HG02763 (cell line): ENCODE measurements around the gene CASZ1.

ENCODE experiments used
- ATAC-seq: cut with Tn5 transposase; IDR thresholded peaks from one replicate; pipeline ENCODE4 v1.9.1; 2021; ENCODE audit warnings: mild to moderate bottlenecking, moderate library complexity; ENCODE audit not compliant: unreplicated experiment

The CASZ1 gene

DNA sequence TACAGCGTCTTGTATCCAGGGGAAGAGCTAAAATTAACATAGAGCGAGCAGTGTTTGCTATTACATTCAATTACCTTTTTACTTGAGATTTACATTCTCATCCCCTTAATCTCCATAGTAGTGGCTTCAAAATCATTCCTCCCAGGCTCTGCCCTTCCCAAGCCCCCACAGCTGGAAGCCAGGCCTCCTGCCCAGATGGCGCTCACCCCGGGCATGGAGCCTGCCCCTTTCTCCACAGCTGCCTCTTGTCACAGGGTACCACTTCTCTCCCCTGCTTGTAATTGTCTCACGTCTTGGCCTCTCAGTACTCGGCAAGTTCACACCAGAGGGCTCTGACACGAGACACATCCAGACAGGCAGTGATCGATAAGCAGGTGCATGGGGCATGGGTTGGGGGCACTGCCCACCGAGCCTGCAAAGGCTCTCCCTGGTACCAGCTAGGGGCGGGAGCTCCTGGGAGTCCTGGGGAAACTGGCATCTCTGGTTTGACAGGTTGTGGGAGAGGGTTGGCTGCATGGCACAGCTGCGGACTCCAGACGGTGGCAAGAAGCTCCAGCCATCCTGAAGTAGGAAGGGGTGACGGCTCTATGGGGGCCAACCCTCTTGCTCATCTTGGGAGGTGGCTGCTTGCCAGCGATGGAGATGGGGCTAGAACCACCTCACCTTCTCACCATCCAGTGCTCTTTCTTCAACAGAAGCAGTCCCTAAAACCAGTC is 20.1 kb downstream of the CASZ1 start:
- ATAC-seq: no peak

DNA sequence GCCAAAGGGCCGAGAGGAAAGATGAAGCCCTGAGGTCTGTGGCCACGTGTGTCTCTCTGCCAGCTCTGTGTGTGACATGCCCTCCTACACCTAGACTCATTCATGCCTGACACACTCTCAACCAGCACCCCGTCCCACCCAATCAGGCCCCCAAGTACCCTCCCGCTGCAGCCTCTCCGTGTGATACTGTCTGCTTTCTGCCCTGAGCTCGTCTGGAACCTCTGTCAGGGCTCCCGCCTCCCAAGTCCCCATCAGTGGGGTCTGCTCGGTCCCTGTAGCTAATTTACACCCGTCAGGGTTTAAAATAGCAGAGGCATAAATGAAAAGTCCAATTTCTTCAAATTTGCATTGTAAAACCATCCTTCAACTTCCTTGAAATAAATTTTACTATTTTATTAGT is 20.7 kb downstream of the CASZ1 start:
- ATAC-seq: no peak

DNA sequence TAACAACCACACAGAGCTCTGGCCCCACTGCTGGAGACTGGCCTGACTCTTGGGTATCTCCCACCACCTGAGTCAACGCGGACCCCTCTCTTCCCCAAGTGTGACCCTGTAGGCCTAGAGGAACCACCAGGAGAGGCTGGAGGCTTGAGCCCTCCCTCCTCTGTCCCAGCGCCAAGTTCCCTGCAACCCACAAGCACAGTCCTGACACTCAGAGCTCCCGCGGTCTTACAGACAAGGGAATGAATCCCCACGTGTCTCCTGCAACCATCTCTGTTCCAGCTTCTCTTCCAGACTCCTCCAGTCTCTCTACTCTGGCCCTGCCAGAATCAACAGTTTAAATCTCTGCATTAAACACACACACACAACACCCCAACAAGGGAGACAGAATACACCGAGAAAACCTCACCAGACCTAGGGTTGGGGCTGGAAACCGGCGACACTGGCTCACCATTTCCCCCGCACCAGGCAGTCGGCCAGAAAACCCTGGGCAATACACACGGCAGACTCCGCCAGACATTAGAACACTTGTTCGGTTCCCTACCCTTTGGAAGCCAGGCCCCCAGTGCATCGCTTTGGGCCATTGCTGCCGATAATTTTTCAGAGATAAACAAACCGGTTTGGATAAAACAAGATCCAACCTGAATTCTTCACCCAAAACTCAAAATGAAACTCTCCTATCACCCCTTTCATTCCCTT is 21.7 kb downstream of the CASZ1 start:
- ATAC-seq: no peak

DNA sequence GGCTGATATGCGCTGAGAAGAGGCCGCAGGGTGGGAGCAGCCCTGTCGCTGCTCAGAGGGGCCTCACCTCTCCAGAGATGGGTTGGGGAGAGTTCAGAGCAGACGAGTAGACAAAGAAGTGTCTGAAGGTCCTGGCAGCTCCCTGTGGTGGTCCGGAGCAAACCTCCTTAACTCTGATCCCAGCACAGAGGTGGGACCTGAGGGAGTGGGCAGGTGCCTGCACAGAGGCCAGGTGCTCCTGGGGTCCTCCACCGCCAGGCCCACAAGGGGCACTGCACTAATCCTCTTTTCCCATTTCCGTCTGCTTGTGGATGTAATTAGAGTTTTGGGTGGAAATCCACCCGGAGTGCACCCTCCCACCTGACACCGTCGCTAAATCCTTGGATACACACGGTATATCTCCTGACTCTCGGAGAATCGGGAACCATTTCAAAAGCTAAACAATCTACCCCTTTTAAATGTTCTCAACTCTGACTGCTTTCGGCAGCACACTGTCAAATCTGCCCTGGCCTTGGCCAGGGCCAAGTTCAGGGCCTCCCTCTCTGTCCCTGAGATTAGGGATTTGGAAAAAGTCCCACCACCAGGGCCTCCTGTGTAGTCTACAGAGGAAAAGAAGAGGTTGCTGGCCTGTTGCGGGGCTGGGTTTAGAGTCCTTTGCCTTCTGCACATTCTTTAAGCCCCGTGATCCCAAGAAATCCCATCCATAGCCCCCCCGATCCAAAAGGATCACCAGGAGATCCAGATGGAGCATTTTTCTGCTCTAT is 22.4 kb downstream of the CASZ1 start:
- no peak for ATAC-seq

DNA sequence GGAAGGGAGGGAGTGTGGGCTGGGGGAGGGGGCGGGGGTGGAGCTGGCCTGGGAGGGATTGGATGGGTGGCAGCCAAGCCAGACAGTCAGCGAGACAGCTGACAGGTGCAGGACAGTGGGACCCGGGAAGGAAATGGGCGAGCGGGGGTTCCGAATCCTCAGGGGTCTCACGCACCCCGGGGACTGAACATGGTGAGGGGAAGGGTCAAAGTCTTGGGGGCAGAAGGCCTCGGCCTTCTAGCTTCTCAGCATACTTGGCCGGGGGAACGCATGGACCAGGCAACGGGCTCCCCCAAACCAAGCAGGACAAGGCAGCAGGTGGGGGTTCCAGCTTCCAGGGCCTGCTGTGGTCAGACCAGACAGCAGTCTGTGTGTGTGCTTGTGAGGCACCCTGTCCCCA is 23.1 kb downstream of the CASZ1 start:
- no peak for ATAC-seq

DNA sequence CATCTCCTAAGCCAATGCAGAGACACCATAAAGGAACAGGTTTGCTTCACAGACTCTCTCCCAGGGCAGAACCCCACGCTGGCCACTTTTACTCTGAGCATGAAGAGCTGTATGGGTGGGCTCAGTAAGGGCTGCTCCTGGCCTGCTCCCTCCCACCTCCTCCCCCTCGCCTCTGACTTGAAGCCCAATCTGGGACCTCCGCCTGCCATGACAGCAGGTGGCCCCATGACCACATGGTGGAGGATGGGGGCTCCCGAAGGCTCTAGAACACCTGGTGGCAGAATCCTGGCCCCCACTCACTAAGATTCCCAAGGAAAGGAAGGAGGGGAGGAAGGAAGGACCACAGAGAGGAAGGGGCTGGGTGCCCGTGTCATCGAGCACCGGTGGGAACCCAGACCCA is 23.7 kb downstream of the CASZ1 start:
- ATAC-seq: no peak

DNA sequence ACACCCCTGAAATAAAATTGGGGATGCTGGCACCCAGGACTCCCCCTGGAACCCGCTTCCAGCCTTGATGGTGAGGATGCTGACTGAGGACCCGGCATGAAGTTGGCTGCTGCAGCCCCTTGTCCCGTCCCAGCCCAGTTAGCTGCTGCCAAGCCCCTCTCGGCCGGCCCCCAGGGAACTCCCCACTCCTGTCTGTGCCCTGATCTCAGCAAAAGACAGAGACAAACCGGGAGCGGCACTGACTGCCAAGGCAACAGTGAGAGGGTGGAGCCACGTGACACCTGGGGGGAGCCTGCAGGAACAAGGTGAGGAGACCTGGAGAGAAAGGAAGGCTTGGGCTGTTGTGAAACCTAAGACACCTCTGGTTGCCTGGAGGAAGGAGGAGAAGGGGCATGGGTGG is 24.7 kb downstream of the CASZ1 start:
- no peak for ATAC-seq

DNA sequence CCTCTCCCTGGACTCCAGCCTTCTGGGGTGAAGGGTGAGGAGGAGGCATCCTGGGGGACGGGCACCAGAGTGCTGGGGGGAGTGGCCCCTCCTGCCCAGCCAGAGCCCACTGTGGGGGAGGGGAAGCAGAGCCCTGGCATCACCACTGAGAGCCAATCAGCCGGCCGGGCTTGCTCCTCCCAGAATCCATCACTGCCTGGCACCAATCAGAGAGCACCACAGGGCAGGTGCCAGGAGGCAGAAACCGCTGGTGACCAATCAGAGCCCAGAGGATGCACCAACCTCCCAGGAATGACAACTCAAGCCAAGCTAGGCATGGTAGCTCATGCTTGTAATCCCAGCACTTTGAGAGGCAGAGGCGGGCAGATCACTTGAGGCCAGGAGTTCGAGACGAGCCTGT is 27.9 kb downstream of the CASZ1 start:
- ATAC-seq: no peak

DNA sequence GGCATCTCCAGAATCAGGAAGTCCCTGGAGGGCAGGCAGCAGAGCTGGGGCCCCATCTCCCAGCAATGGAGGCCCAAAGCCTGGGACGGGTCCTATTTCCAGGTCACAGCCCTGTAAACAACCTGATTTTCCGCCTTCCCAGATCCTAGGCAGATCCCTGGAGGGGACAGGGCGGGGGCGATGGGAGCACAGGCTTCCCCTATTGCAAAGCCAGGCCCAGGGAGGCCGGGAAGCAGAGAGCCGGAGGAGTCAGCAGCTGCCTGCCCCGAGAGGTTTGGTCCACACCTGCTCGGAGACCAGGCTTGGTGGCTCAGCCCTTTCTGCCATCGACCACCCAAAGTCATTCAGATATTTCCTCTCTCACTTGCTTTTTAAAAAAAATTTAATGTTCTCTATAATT is 29.2 kb downstream of the CASZ1 start:
- ATAC-seq: no peak

DNA sequence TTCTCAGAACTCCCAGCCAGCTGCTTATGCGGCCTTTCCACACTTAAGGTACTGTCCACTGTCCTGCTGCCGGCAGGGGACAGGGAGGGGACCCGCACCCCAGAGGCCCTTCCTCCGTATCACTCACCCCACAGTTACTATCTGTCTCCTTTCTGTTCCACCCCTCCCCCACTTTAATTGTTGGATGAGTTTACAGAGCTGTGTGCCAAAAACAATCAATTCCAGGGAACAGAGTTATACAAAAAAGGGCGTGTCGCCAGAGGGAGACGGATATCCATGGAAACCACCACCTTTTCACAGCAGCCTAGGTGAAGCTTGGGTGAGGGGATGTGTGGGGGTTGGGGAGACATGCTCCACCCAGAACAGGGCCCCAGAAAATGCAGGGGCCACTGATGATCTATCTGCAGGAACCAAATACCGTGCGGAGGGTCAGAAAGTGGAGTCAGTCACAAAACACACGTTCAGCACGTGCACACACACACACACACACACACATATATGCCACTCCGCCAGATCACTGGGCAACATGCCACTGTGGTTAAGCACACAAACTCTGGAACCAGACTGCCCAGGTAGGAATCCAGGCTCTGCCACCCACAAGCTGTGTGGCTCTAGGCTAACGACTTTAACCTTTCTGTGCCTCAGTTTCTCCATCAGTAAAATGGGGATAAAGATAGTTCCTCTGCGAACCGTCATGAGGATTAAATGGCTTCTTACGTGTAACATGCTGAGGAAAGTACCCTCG is 30.5 kb downstream of the CASZ1 start:
- no peak for ATAC-seq

DNA sequence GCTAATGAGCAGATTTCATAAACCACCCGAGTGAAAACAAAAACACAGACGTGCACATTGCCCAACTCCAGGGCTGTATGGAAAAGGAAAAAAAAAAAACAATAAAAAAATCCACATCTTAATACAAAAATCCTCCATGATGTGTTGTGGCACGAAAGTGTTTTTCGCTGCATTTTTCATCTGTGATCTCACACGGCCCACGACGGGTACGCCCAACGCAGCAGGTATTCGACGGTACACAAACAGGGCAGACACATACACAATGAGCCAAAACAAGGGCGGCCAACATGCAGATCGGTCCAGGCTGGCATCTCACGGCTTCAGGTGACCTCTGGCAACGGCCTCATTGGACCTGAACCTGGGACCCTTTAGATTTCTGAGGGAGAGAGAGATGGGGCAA is 31.1 kb downstream of the CASZ1 start:
- no peak for ATAC-seq

DNA sequence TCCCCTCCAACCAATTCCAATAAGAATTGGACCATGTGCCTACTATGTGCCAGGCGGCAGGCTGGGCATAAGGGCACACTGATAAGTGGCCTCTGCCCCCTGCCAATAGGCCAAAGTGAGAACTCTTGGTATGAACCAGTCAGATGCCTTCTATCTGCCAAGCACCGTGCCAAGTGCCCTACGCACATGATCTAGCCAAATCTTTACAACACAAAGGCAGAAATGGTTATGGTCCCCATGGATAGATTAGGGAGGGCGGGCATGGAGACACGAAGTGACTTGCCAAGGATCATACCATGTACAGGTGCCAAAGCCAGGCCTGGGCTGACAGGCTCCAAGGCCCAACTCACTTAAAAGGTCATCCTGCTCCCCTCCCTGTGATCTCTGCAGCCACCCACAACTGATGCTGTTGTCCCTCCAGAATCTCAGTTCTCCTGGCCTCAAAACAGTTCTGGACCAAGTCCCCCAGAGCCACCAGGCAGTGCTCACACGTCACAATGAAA is 32.1 kb downstream of the CASZ1 start:
- no peak for ATAC-seq

DNA sequence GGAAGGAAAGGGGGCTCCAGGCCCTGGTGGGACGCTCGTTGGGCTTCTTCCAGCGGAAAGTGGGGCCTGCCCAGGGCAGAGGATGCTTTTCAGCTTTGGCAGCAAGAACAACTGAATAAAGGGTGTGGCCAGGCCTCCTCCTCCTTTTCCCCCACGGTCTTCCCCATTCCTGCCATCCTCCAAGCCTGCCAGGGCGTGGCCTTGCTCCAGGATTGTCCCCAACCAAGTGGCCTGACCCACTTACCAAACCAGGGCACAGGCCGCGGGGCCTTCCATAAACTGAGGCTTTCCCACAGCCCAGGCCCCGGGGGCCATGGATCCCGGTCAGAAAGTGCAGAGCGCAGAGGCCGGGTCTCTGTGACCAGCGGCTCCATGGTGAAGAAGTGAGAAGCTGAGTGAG is 33.6 kb downstream of the CASZ1 start:
- no peak for ATAC-seq

DNA sequence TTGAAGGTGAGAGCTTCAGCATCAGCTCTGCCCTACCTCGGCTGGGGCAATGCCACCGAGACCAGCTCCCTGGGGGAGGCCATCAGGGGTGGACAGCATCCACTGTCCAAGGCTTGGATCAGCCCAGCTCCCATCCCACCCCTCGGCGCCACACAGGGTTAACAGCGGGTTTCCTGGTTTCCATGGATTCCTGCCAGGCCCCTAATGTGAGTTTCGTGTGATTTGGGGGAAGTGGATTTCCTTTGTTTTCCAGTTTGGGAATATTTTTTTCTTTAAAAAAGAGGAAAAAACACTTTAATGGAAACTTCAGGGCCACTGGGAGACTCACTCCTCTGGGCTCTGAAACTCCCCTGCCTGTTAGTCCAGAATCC is 34.3 kb downstream of the CASZ1 start:
- ATAC-seq: no peak

DNA sequence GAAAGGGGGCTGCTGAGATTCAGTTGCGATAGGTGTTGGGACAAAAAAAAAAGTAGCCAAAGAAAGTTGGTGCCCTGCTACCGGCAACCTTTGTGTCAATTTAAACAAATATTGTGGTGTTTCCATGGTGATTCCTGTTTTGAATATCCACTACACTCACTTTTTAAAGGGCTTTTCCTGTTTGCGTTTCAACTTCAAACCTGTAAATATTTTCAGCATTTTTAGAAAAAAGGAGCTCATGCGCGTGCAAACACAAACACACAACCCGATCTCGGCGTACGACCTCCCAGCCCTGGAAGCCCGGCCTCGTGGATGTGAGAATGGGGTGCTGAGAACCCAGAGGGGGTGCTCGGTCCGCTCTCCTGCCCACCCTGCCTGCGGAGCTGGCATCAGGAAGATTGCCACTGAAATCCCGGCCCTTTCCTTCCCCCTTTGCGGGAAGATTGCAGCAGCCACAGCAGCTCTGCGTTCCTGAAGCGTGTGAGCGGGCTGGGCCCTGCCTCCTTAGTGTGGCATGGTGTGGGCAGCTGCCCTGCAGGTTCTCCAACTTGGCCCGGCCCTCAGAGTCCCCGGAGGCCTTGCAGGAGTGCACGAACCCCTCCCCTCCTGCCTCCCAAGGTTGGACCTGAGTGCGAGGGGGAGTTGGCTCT is 34.8 kb downstream of the CASZ1 start:
- ATAC-seq: no peak

DNA sequence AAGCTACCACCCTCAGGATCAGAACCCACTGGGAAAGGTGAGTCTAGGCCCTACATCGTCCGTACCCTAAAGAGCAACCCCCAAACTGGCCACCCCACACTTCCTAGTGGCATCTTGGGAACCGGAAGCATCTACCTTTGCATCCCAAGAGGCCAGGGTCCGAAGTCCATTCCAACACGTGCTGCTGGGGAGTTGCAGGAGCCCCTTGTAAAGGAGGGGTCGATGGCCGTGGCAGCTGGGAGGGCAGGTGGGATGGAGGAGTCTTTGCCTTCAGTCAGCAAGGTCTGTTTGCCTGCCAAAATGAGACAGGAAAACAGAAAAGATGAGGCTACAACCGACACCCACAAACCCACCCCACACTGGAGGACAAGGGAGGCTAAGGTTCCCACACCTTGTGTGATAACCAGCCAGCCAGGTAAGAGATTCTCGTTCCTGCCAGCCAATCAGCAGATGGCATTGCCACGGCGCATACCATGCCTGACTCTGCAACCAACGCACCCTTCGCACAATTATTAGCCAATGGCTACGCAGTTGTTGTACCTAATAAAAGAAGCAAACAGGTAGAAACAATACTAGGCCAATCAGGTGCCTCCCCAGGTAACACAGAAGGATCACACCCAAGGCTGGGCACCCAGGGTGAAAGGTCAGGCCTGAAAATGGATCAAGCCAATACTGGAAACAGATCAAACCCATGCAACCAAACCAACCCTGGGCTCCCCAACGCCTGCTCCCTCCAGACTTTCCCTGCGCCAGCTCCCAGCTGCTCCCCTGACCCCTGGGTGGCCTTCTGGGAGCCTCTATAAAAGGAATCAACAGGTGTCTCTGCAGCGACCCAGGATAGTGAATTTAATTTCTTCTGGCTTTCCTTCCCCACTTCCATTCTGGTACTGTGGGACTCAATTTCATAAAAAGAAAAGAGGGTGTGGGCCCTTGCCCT is 35.6 kb downstream of the CASZ1 start:
- ATAC-seq: no peak

DNA sequence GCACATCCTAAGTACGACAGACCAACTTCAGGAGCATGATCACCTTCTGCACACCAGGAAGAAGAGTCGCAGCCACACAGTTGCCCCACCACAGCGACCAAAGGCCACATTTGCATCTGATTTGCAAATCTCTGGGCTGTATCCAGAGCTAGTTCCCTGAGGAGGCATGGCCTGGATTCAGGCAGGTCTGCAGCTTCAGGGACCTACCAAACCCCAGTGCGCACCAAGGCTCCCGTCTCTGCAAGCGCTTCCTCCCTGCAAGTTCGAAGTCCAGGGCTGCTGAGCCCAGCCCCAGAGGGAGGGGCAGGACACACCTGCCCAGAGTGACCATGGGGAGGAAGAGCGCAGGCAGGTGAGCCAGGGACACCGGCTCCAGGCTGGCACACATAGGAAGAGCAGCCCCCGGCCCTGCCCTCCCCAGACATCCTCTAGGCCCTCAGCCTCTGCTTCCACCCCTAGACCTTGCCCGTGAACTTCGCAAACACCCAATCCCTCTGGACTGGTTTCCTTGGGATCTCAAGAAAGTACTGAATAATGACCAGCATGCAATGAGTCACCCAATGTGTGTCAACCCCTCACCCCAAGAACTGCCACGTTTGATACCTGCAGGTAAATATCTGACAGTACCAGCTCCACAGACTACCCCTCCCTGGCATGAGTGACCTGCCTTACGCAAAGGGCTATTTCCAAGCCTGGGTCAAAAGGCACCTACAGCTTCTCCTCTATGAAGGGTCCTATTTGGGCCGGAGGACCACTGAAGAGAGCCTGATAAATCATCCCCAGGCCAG is 36.8 kb downstream of the CASZ1 start:
- ATAC-seq: no peak

DNA sequence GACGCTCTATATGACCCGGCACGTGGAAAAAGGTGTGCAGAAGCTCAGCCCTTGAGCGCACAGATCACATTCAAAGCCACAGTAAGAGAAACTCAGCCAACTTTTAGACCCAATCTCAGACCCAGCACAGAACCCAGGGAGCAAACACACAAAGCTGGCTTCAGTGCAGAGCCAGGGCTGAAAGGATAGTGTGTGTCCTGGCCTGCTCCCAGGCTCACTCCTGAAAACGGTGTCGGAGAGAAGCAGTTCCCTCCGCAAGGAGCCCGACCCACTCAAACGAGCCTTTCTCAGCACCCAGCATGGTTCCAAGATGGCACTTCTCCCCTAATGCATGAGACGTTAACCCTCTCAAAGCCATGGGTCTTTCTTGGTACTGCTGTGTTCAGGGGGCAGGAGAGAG is 39.6 kb downstream of the CASZ1 start:
- ATAC-seq: no peak

DNA sequence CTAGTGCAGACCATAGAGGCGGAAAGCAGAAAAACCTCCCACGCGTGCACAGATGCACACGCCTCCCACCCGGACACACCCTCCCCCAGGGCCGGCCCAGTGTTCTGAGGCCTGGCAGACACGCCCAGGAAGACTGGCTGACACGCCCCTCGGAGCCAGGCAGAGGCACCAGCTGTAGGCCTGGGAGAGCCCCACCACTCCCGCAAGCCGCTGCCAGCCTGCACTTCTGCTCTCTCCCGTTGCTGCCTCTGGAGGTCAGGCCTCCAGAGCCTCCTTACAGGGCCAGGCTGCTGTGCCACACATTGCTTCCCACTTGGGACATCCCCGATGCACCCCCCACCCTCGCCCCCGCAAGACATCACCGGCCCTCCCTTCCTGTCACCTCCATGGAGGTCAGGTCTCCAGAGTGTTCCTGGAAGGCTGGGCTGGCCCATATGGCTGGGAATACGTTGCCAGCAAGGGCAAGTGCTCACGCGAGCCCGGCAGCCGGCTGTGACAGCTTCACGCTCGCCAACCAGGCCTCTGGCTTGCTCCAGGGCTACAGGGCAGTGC is 40.4 kb downstream of the CASZ1 start:
- ATAC-seq: no peak
